Stimulated activated CD4-positive, alpha-beta T cell treated with anti-CD3 and anti-CD28 coated beads, TNF-alpha, amount 100 ng/mL, for 4 hours (primary cell): ENCODE results near the gene SERINC5.

Experiments used
- DNase-seq, 3 experiments: peaks; one replicate each; pipeline ENCODE4 v3.0.0-alpha.2; 2020; ENCODE audit warnings: low read depth in 3 of 3

Gene SERINC5

GRCh38 chr5:80254767-80255430 lies 949 bp downstream of the SERINC5 start:
- DNase-seq, result no peak

GRCh38 chr5:80251636-80252035 lies 4.2 kb downstream of the SERINC5 start:
- DNase-seq, result no peak

- DNase-seq, result no peak
These were observed 5.0 kb downstream of the SERINC5 start for GRCh38 chr5:80250801-80251200.

- DNase-seq, result no peak
These were observed 5.9 kb downstream of the SERINC5 start for GRCh38 chr5:80249901-80250300.

GRCh38 chr5:80248378-80248777 lies 7.5 kb downstream of the SERINC5 start:
- no peak for DNase-seq

- peak in 1 of 3 experiments; percentile 37 for DNase-seq
These were observed 8.7 kb downstream of the SERINC5 start for GRCh38 chr5:80246995-80247729.

- DNase-seq, result no peak
These were observed 9.7 kb downstream of the SERINC5 start for GRCh38 chr5:80246001-80246758.

- DNase-seq, result no peak
These were observed 12.3 kb downstream of the SERINC5 start for GRCh38 chr5:80243567-80243966.

GRCh38 chr5:80242849-80243248 lies 13.0 kb downstream of the SERINC5 start:
- DNase-seq, result no peak

- no peak for DNase-seq
These were observed 15.4 kb downstream of the SERINC5 start for GRCh38 chr5:80240368-80240986.

- no peak for DNase-seq
These were observed 16.0 kb downstream of the SERINC5 start for GRCh38 chr5:80239680-80240367.

- DNase-seq, result no peak
These were observed 16.8 kb downstream of the SERINC5 start for GRCh38 chr5:80238778-80239679.

- DNase-seq, result no peak
These were observed 17.8 kb downstream of the SERINC5 start for GRCh38 chr5:80238097-80238496.

- DNase-seq, result no peak
These were observed 18.6 kb downstream of the SERINC5 start for GRCh38 chr5:80237243-80237642.

- DNase-seq, result no peak
These were observed 21.5 kb downstream of the SERINC5 start for GRCh38 chr5:80234116-80234948.

GRCh38 chr5:80231693-80232092 lies 24.2 kb downstream of the SERINC5 start:
- no peak for DNase-seq

- DNase-seq, result no peak
These were observed 24.6 kb downstream of the SERINC5 start for GRCh38 chr5:80231243-80231642.

- DNase-seq, result no peak
These were observed 25.4 kb downstream of the SERINC5 start for GRCh38 chr5:80230269-80230992.

GRCh38 chr5:80229902-80230255 lies 26.0 kb downstream of the SERINC5 start:
- no peak for DNase-seq
